Small intestine (tissue), 7 donors: Measurements from ENCODE around the gene BLOC1S4. TPM values are rescaled to one million over a fixed set of nuclear protein-coding genes. Genes with fewer than 3 reads are reported as not detected.

Source experiments
- DNase-seq, 2 donors: peaks; one replicate each; pipeline versions ENCODE4 v3.0.0 to v3.0.0-alpha.2; 2013
- FAIRE-seq: peaks from 2 replicates; lab custom pipeline; 2012; peaks lifted over from hg19 to GRCh38; lab: Jason Lieb, UNC
- H3K27ac ChIP-seq, 3 donors: one replicate each; pipeline ENCODE4 v1.5.1; 2013; ENCODE audit warnings: low read length in 2 of 3, mild to moderate bottlenecking in 2 of 3, control low read depth in 1 of 3, inconsistent platforms in 1 of 3, low read depth in 1 of 3, moderate library complexity in 1 of 3
- H3K27me3 ChIP-seq, 3 donors: one replicate each; pipeline ENCODE4 v1.6.1; 2013; ENCODE audit warnings: low read length in 3 of 3, inconsistent platforms in 1 of 3; ENCODE audit not compliant: control insufficient read depth in 3 of 3, insufficient read depth in 3 of 3
- H3K36me3 ChIP-seq, 3 donors: one replicate each; pipeline ENCODE4 v1.6.1; 2013; ENCODE audit warnings: low read length in 3 of 3, inconsistent platforms in 1 of 3, low read depth in 1 of 3, mild to moderate bottlenecking in 1 of 3, moderate library complexity in 1 of 3; ENCODE audit not compliant: control insufficient read depth in 3 of 3, insufficient read depth in 2 of 3
- H3K4me1 ChIP-seq, 3 donors: one replicate each; pipeline ENCODE4 v1.6.1; 2013; ENCODE audit warnings: low read length in 2 of 3, inconsistent platforms in 1 of 3, low read depth in 1 of 3, mild to moderate bottlenecking in 1 of 3, moderate library complexity in 1 of 3; ENCODE audit not compliant: control insufficient read depth in 3 of 3, insufficient read depth in 2 of 3
- H3K4me3 ChIP-seq, 3 donors: one replicate each; pipeline ENCODE4 v1.5.1; 2013; ENCODE audit warnings: low read length in 3 of 3, control low read depth in 1 of 3, inconsistent platforms in 1 of 3, low read depth in 1 of 3, mild to moderate bottlenecking in 1 of 3, moderate library complexity in 1 of 3
- H3K9me3 ChIP-seq, 2 donors: one replicate each; pipeline ENCODE4 v1.6.1; 2013; ENCODE audit warnings: low read depth in 1 of 2, low read length in 1 of 2; ENCODE audit not compliant: control insufficient read depth in 2 of 2, insufficient read depth in 1 of 2
- WGBS, 3 donors: extraction: QIAGEN DNeasy Blood & Tissue Kit; methylation state at CpG; one replicate each; pipeline ENCODE4 v1.1.7; 2013; 5-methylcytosine and 5-hydroxymethylcytosine counted together
- polyA plus RNA-seq, 4 donors: library from polyadenylated mRNA; stranded (reverse) in 3 of 4; unstranded in 1 of 4; fragments of 200-250 nt in 3 of 4; fragments of 120-200 nt in 1 of 4; gene quantifications; one replicate each; pipeline versions ENCODE4 v1.2.1 to v1.2.3, GENCODE V29; 2013
- donor health status: healthy with polysubstance abuse.
- donor health status: control.
- donor health status: control.
- donor health status: Bipolar disorder and iron deficiency.
- donor health status: healthy.

BLOC1S4 gene
- polyA plus RNA-seq, 4 donors: 13.1 to 19.5 (median 16.7) TPM

DNA sequence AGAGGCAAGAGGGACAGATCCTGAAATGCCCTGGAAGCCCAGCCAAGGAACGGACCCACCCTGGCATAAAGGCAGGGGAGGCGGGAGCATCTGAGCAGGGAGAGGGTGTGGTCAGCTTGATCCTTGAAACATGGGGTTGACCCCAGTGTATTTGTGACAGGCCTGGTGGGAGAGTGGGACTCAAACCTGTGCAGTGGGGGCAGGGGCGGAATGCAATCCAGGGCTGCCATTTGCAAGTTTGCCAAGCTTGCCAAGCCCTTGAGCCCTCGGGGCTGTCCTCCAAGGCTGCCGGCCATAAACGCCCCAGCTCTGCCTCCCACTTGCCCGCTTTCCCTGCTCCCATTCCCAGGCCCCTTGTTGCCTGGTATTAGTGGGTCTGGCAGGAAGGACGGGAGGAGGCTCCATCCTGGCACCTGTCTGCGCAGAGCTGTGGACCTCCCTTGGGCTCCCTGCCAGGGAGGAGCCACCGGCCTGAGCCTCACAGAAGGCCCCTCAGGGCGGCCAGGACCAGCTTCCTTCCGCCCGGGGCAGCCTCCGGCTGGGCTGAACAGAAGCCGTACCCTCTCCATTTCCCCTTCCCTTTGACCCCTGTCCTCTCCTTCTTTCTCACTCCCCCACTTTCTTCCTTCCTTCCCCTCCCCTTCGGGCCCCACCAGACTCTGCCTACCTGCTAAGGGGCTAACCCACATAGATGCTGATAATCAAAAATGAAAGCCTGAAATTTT lies 21.6 kb upstream of the BLOC1S4 start:
- H3K4me1 ChIP-seq: peaks cover 7 to 38% (median 8%) of the 10 kb centered on the region in 3 donors
- FAIRE-seq: no peak

DNA sequence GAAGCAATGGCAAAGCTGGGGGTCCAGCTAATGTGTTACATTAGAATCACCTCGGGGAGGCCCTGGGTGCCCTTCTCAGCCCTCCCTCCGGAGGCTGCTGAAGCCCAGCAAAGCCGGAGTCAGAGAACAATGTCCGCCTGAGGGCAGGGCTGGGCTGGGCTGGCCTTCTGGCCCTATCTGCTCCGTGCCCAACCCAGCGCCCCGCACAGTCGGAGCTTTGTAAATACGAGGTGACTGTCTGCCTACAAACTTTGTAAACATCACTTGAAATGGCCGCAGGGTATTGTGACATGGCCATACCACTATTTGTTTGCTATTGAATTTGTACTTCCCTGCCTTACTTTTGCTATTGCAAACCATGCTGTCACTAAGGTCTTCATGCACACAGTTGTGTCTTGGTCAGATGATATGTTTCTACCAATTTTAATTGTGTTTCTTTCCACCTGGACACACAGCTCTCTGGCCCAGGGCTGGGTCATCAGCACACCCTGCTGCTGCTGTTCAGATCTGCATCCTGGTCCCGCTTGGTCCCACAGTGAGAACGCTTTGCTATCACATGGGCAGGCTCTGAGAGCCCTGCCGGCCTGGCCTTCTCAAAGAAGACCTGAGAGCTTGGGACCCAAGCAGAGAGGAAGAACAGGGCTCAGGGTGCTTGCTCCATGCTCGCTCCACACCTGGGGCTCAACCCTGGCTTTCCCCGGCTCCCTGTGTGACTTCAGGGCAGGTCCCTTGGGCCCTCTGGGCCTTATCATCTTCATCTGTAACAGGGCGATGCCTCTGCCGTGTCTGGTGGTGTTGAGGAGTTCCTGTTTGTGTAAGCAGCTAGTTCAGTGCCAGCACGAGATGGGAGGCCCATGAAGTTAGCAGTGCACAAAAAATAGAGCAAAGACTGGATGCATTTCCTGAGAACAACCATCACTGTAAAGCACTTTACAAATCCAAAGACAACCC lies 20.0 kb upstream of the BLOC1S4 start:
- no peak for FAIRE-seq
- H3K27me3 ChIP-seq: no peaks in the 10 kb centered on the region
- peak overlapping the region; percentile 42 to 83 (median 56) for H3K27ac ChIP-seq
- 32 to 57% (median 43%) methylated on average over 16 to 18 of the region's 18 CpGs for WGBS, 3 donors
- H3K4me1 ChIP-seq: peaks cover 7 to 27% (median 8%) of the 10 kb centered on the region in 3 donors
- no peak overlapping the region for H3K4me3 ChIP-seq
- H3K36me3 ChIP-seq: peaks cover 0 to 9% (median 2%) of the 10 kb centered on the region in 3 donors
- no peaks in the 10 kb centered on the region for H3K9me3 ChIP-seq
- DNase-seq: peak; percentile 73 to 77

More for the DNA sequence above, 21.6 kb upstream of the BLOC1S4 start:
- 75 to 81% (median 79%) methylated on average over 16 of the region's 16 CpGs for WGBS, 3 donors
- Histone ChIP-seq H3K4me3 (no peak overlapping the region), H3K9me3 (no peaks in the 10 kb centered on the region), H3K36me3 (peaks cover 0 to 9% (median 0%) of the 10 kb centered on the region in 3 donors), H3K27me3 (no peaks in the 10 kb centered on the region), H3K27ac (peak overlapping the region in 2 of 3 donors; percentile 17 to 49)
- DNase-seq: no peak

GRCh38 chr4:6696611-6697010 lies 19.4 kb upstream of the BLOC1S4 start:
- Histone ChIP-seq H3K4me1 (peaks cover 7 to 27% (median 8%) of the 10 kb centered on the region in 3 donors), H3K4me3 (no peak overlapping the region), H3K27ac (peak overlapping the region in 2 of 3 donors; percentile 56 to 83), H3K9me3 (no peaks in the 10 kb centered on the region), H3K36me3 (peaks cover 0 to 13% (median 2%) of the 10 kb centered on the region in 3 donors), H3K27me3 (no peaks in the 10 kb centered on the region)
- 76 to 84% (median 80%) methylated on average over 8 of the region's 8 CpGs for WGBS, 3 donors
- FAIRE-seq (no peak), DNase-seq (no peak)

DNA sequence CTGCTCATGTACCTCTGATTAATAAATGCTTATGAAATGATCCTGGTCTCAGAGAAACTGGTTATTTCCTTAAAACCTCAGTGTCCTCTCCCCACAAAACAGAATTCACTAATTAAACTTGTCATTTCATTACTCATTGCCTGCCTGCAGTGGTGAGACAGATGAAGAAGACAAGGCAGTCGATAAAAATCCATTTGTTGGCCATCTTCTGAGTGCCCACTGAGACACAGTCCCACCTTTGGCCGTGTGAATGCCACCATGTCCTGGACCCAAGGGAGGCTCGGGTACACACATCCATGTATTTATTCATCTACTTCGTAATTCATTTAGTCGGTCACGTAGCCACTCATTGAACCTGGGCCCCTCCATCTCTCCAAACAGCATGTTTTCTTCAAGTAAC lies 18.8 kb upstream of the BLOC1S4 start:
- Histone ChIP-seq H3K36me3 (peaks cover 0 to 14% (median 2%) of the 10 kb centered on the region in 3 donors), H3K27me3 (no peaks in the 10 kb centered on the region), H3K4me3 (no peak overlapping the region), H3K27ac (peak overlapping the region in 2 of 3 donors; percentile 56 to 83), H3K9me3 (no peaks in the 10 kb centered on the region), H3K4me1 (peaks cover 7 to 27% (median 8%) of the 10 kb centered on the region in 3 donors)
- no peak for DNase-seq
- no peak for FAIRE-seq
- WGBS, 3 donors: 95 to 96% (median 95%) methylated on average over 6 of the region's 6 CpGs

DNA sequence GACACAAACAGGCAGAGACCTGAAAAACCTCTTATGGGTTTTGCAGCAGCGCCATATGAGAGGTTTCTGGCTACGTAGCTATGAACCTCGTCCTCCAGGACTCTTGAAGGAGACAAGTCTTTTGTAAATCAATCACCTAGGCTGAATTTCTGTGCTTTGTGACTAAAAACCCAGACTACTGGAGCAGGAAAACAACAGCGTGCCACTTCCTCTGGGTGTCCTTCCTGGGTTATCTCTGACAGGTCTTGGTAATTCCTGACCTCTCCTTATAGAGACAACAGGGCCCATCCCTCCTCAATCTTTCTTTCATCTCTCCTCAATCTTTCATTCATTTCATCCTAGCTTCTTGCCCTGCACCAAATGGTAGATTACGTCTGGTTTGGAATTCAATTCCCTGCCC lies 16.6 kb upstream of the BLOC1S4 start:
- Histone ChIP-seq H3K27me3 (no peaks in the 10 kb centered on the region), H3K9me3 (peaks cover 0 to 11% of the 10 kb centered on the region in 2 donors), H3K36me3 (peaks cover 2 to 18% (median 2%) of the 10 kb centered on the region in 3 donors), H3K4me1 (peaks cover 5 to 11% (median 8%) of the 10 kb centered on the region in 3 donors), H3K27ac (no peak overlapping the region), H3K4me3 (no peak overlapping the region)
- DNase-seq: no peak
- WGBS, 3 donors: 73 to 77% (median 73%) methylated on average over 5 of the region's 5 CpGs
- FAIRE-seq: no peak

- H3K27ac ChIP-seq: no peak overlapping the region
- H3K4me3 ChIP-seq: no peak overlapping the region
- WGBS, 3 donors: 95 to 98% (median 96%) methylated on average over 1 of the region's 1 CpG
- peaks cover 4 to 11% (median 8%) of the 10 kb centered on the region in 3 donors for H3K4me1 ChIP-seq
- H3K27me3 ChIP-seq: no peaks in the 10 kb centered on the region
- H3K9me3 ChIP-seq: peaks cover 0 to 11% of the 10 kb centered on the region in 2 donors
- peaks cover 2 to 18% (median 2%) of the 10 kb centered on the region in 3 donors for H3K36me3 ChIP-seq
- no peak for FAIRE-seq
- no peak for DNase-seq
These were observed 16.1 kb upstream of the BLOC1S4 start for GRCh38 chr4:6699903-6700302.

DNA sequence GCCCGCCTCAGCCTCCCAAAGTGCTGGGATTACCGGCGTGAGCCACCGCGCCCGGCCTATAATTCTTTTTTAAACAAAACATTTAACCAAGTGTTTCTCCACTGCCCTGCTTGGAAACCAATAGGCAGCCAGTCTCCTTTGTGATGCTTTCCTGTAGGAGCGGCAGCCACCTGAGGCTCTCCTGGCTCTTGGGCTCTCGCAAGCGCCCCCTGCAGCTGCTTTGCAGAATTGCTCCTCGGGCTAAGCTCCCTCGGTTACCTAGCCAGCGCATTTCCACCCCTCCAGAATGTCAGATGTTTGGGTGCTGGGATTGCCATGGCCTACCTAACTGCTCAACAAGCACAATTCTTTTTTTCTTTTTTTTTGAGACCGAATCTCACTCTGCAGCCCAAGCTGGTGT lies 14.6 kb upstream of the BLOC1S4 start:
- Histone ChIP-seq H3K36me3 (peaks cover 4 to 18% (median 5%) of the 10 kb centered on the region in 3 donors), H3K4me1 (peaks cover 0 to 5% (median 5%) of the 10 kb centered on the region in 3 donors), H3K9me3 (peaks cover 0 to 11% of the 10 kb centered on the region in 2 donors), H3K27me3 (no peaks in the 10 kb centered on the region), H3K27ac (no peak overlapping the region), H3K4me3 (no peak overlapping the region)
- WGBS, 3 donors: 84 to 94% (median 94%) methylated on average over 13 of the region's 13 CpGs
- FAIRE-seq (no peak), DNase-seq (peak in 1 of 2 donors; percentile 21)

- no peak for FAIRE-seq
- H3K4me1 ChIP-seq: peaks cover 5 to 11% (median 10%) of the 10 kb centered on the region in 3 donors
- WGBS, 3 donors: 0% methylated on average over 1 of the region's 1 CpG
These were observed 13.2 kb upstream of the BLOC1S4 start for GRCh38 chr4:6702761-6703160.

More at GRCh38 chr4:6702761-6703160, 13.2 kb upstream of the BLOC1S4 start:
- DNase-seq: no peak
- no peak overlapping the region for H3K4me3 ChIP-seq
- no peak overlapping the region for H3K27ac ChIP-seq
- peaks cover 5 to 23% (median 6%) of the 10 kb centered on the region in 3 donors for H3K36me3 ChIP-seq
- H3K9me3 ChIP-seq: peaks cover 0 to 11% of the 10 kb centered on the region in 2 donors
- no peaks in the 10 kb centered on the region for H3K27me3 ChIP-seq
